H1 (cell line): ENCODE measurements around the gene LYPD6B. TPM values are rescaled to one million over a fixed set of nuclear protein-coding genes. Genes with fewer than 3 reads are reported as not detected.

Experiments used
- CTCF ChIA-PET: fragments of 300-600 bp; sonication (Branson Sonifier 250); formaldehyde crosslinking; loops from one replicate; lab custom pipeline; 2021; ENCODE audit not compliant: partially characterized antibody; lab: Charles Lee
- POLR2A ChIA-PET: fragments of 300-600 bp; sonication (Branson Sonifier 250); formaldehyde crosslinking; loops from one replicate; lab custom pipeline; 2021; ENCODE audit warnings: inconsistent platforms; ENCODE audit not compliant: partially characterized antibody; lab: Charles Lee
- DNase-seq, 2 experiments: peaks; one replicate each; pipeline versions ENCODE4 v3.0.0 to v3.0.0-alpha.2; 2010 to 2022; ENCODE audit warnings: low spot score in 2 of 2, low read depth in 1 of 2, mixed read lengths in 1 of 2
- FAIRE-seq: peaks from 2 replicates; lab custom pipeline; 2011; peaks lifted over from hg19 to GRCh38; lab: Jason Lieb, UNC
- H2AFZ ChIP-seq: 2 replicates; pipeline ENCODE4 v1.8.1; 2012; ENCODE audit warnings: low read length, inconsistent platforms
- H2AK5ac ChIP-seq: 2 replicates; pipeline ENCODE4 v1.6.1; 2013; ENCODE audit warnings: low read depth, low read length
- H2BK120ac ChIP-seq: replicated peaks from 2 replicates; pipeline ENCODE3; 2013; ENCODE audit warnings: low read depth, low read length, inconsistent platforms
- H2BK12ac ChIP-seq: 2 replicates; pipeline ENCODE4 v1.6.1; 2013; ENCODE audit warnings: low read depth, low read length
- H2BK15ac ChIP-seq: 2 replicates; pipeline ENCODE4 v1.6.1; 2013; ENCODE audit warnings: low read length
- H2BK20ac ChIP-seq: 2 replicates; pipeline ENCODE4 v1.6.1; 2013; ENCODE audit warnings: low read length
- H2BK5ac ChIP-seq: 2 replicates; pipeline ENCODE4 v1.6.1; 2013; ENCODE audit warnings: low read depth, low read length
- H3K14ac ChIP-seq: 2 replicates; pipeline ENCODE4 v1.6.1; 2013; ENCODE audit warnings: inconsistent platforms; ENCODE audit not compliant: insufficient read length
- H3K18ac ChIP-seq: 2 replicates; pipeline ENCODE4 v1.6.1; 2013; ENCODE audit warnings: low read length; ENCODE audit errors: extremely low read depth
- H3K23ac ChIP-seq: 2 replicates; pipeline ENCODE4 v1.6.1; 2013; ENCODE audit warnings: inconsistent platforms; ENCODE audit not compliant: insufficient read length
- H3K23me2 ChIP-seq: 2 replicates; pipeline ENCODE4 v1.6.1; 2013; ENCODE audit warnings: low read depth, low read length
- H3K27ac ChIP-seq: 2 replicates; pipeline ENCODE4 v1.6.1; 2011; ENCODE audit warnings: low read depth, low read length, inconsistent platforms
- H3K27me3 ChIP-seq, 4 experiments: replicated peaks in 1 of 4; 1 replicate in 1 of 4; 2 replicates in 3 of 4; pipeline versions ENCODE4 v1.6.1 to v1.8.1; 2011 to 2013; ENCODE audit warnings: low read length in 3 of 4, mild to moderate bottlenecking in 3 of 4, inconsistent platforms in 2 of 4, mixed read lengths in 2 of 4, moderate library complexity in 1 of 4; ENCODE audit not compliant: control insufficient read depth in 3 of 4, insufficient read depth in 3 of 4; ENCODE audit errors: extremely low read depth in 1 of 4
- H3K36me3 ChIP-seq, 4 experiments: 2 replicates each; pipeline versions ENCODE4 v1.6.1 to v1.8.1; 2011 to 2013; ENCODE audit warnings: mild to moderate bottlenecking in 4 of 4, low read length in 3 of 4, moderate library complexity in 2 of 4, control low read depth in 1 of 4, inconsistent platforms in 1 of 4; ENCODE audit not compliant: insufficient read depth in 4 of 4, control insufficient read depth in 2 of 4
- H3K4ac ChIP-seq: replicated peaks from 2 replicates; pipeline ENCODE3; 2013; ENCODE audit warnings: low read length, low read depth, mixed read lengths, inconsistent platforms; ENCODE audit not compliant: insufficient read length
- H3K4me1 ChIP-seq, 4 experiments: replicated peaks in 1 of 4; 1 replicate in 1 of 4; 2 replicates in 3 of 4; pipeline versions ENCODE4 v1.6.1 to v1.8.1; 2011 to 2013; ENCODE audit warnings: low read length in 3 of 4, inconsistent platforms in 2 of 4, mixed read lengths in 1 of 4; ENCODE audit not compliant: insufficient read depth in 4 of 4, control insufficient read depth in 3 of 4
- H3K4me2 ChIP-seq, 2 experiments: 2 replicates each; pipeline versions ENCODE4 v1.6.1 to v1.8.1; 2011 to 2013; ENCODE audit warnings: low read depth in 2 of 2, low read length in 2 of 2, control low read depth in 1 of 2, inconsistent platforms in 1 of 2, mild to moderate bottlenecking in 1 of 2; ENCODE audit not compliant: insufficient read depth in 1 of 2
- H3K4me3 ChIP-seq, 4 experiments: fragments of 200-600, 300-600 bp in 1 of 4; sonication (generic), shearing (Covaris generic), sonication (Bioruptor Twin) in 1 of 4; 2 replicates each; pipeline versions ENCODE4 v1.5.1 to v1.8.1; 2011 to 2016; ENCODE audit warnings: low read length in 4 of 4, low read depth in 3 of 4, control low read depth in 2 of 4, inconsistent platforms in 2 of 4, mild to moderate bottlenecking in 2 of 4, mixed read lengths in 1 of 4, moderate library complexity in 1 of 4; ENCODE audit not compliant: insufficient read depth in 2 of 4; ENCODE audit errors: extremely low read depth in 1 of 4
- H3K56ac ChIP-seq: replicated peaks from 2 replicates; pipeline ENCODE3; 2013; ENCODE audit warnings: low read depth, mild to moderate bottlenecking, mixed read lengths, low read length, inconsistent platforms; ENCODE audit not compliant: insufficient read length
- H3K79me1 ChIP-seq: 2 replicates; pipeline ENCODE4 v1.6.1; 2013; ENCODE audit warnings: low read depth, low read length, control low read depth
- H3K79me2 ChIP-seq, 2 experiments: 2 replicates each; pipeline versions ENCODE4 v1.6.1 to v1.8.1; 2012 to 2013; ENCODE audit warnings: low read length in 2 of 2, mild to moderate bottlenecking in 2 of 2, inconsistent platforms in 1 of 2; ENCODE audit not compliant: insufficient read depth in 2 of 2, control insufficient read depth in 1 of 2
- H3K9ac ChIP-seq, 4 experiments: replicated peaks in 1 of 4; 1 replicate in 1 of 4; 2 replicates in 3 of 4; pipeline versions ENCODE4 v1.6.1 to v1.8.1; 2011 to 2013; ENCODE audit warnings: low read depth in 3 of 4, low read length in 3 of 4, control low read depth in 2 of 4, mild to moderate bottlenecking in 2 of 4, moderate library complexity in 2 of 4, inconsistent platforms in 1 of 4; ENCODE audit errors: extremely low read depth in 1 of 4
- H3K9me3 ChIP-seq, 2 experiments: 2 replicates each; pipeline versions ENCODE4 v1.6.1 to v1.8.1; 2012 to 2013; ENCODE audit warnings: mild to moderate bottlenecking in 2 of 2, moderate library complexity in 2 of 2, control low read depth in 1 of 2, inconsistent platforms in 1 of 2, low read depth in 1 of 2, low read length in 1 of 2, mixed read lengths in 1 of 2; ENCODE audit not compliant: insufficient read depth in 2 of 2
- H4K20me1 ChIP-seq, 2 experiments: replicated peaks in 1 of 2; 2 replicates each; pipeline versions ENCODE3 to v1.8.1; 2011 to 2013; ENCODE audit warnings: inconsistent platforms in 2 of 2, low read length in 2 of 2, mild to moderate bottlenecking in 1 of 2; ENCODE audit not compliant: insufficient read depth in 2 of 2, control insufficient read depth in 1 of 2
- H4K5ac ChIP-seq: 2 replicates; pipeline ENCODE4 v1.6.1; 2013; ENCODE audit warnings: low read length, low read depth, mixed read lengths, inconsistent platforms; ENCODE audit not compliant: insufficient read length
- H4K8ac ChIP-seq: 2 replicates; pipeline ENCODE4 v1.8.0; 2013; ENCODE audit warnings: mild to moderate bottlenecking, moderate library complexity, low read length, inconsistent platforms; ENCODE audit not compliant: insufficient read depth; ENCODE audit errors: extremely low read depth
- H4K91ac ChIP-seq: replicated peaks from 2 replicates; pipeline ENCODE3; 2013; ENCODE audit warnings: low read length, mixed read lengths, inconsistent platforms; ENCODE audit not compliant: insufficient read length
- ATF2 ChIP-seq: IDR thresholded peaks from 2 replicates; pipeline ENCODE4 v1.6.1; 2012; ENCODE audit warnings: low read length, inconsistent platforms
- CHD1 ChIP-seq: IDR thresholded peaks from 2 replicates; pipeline ENCODE4 v1.6.1; 2012; ENCODE audit warnings: low read depth, low read length, improper control_type of control experiment
- CHD2 ChIP-seq: IDR thresholded peaks from 2 replicates; pipeline ENCODE4 v1.6.1; 2012; ENCODE audit warnings: low read length, improper control_type of control experiment
- CREB1 ChIP-seq: IDR thresholded peaks from 2 replicates; pipeline ENCODE4 v1.6.1; 2012; ENCODE audit warnings: inconsistent platforms
- EGR1 ChIP-seq: IDR thresholded peaks from 2 replicates; pipeline ENCODE4 v1.6.1; 2011; ENCODE audit warnings: low read depth, low read length, borderline replicate concordance
- EP300 ChIP-seq, 2 experiments: IDR thresholded peaks; 1 replicate in 1 of 2; 2 replicates in 1 of 2; pipeline ENCODE4 v1.6.1; 2011 to 2012; ENCODE audit warnings: low read depth in 2 of 2, low read length in 2 of 2, mild to moderate bottlenecking in 2 of 2, borderline replicate concordance in 1 of 2, inconsistent platforms in 1 of 2, moderate library complexity in 1 of 2
- GABPA ChIP-seq: IDR thresholded peaks from 2 replicates; pipeline ENCODE4 v1.6.1; 2011; ENCODE audit warnings: mild to moderate bottlenecking, low read length, moderate library complexity, borderline replicate concordance; ENCODE audit not compliant: insufficient read depth
- NANOG ChIP-seq: IDR thresholded peaks from 2 replicates; pipeline ENCODE4 v1.6.1; 2011; ENCODE audit warnings: low read length, low read depth, mild to moderate bottlenecking, inconsistent platforms; ENCODE audit not compliant: insufficient read depth, poor library complexity, severe bottlenecking
- POU5F1 ChIP-seq: IDR thresholded peaks from 2 replicates; pipeline ENCODE4 v1.6.1; 2011; ENCODE audit warnings: low read depth, mild to moderate bottlenecking, low read length, moderate library complexity
- SIX5 ChIP-seq: IDR thresholded peaks from 2 replicates; pipeline ENCODE4 v1.6.1; 2011; ENCODE audit warnings: mild to moderate bottlenecking, low read depth, low read length
- SP1 ChIP-seq: IDR thresholded peaks from 2 replicates; pipeline ENCODE4 v1.6.1; 2011; ENCODE audit warnings: low read depth, low read length
- SP2 ChIP-seq: IDR thresholded peaks from 2 replicates; pipeline ENCODE4 v1.6.1; 2012; ENCODE audit warnings: mild to moderate bottlenecking, low read length, inconsistent platforms
- TAF1 ChIP-seq: IDR thresholded peaks from 2 replicates; pipeline ENCODE4 v1.6.1; 2011; ENCODE audit warnings: mild to moderate bottlenecking, low read depth, low read length
- TBP ChIP-seq: IDR thresholded peaks from 2 replicates; pipeline ENCODE4 v1.6.1; 2011; ENCODE audit warnings: low read depth, low read length, improper control_type of control experiment
- YY1 ChIP-seq: IDR thresholded peaks from 2 replicates; pipeline ENCODE4 v1.6.1; 2011; ENCODE audit warnings: low read depth, mild to moderate bottlenecking, low read length
- WGBS, 2 experiments: shearing (Covaris generic) in 1 of 2; methylation state at CpG; one replicate each; pipeline versions ENCODE4 v1.1.6 to v1.1.7; 2013 to 2015; ENCODE audit warnings: low lambda C conversion rate in 2 of 2, mixed read lengths in 2 of 2, inconsistent platforms in 1 of 2, low coverage in 1 of 2, missing lambda C conversion rate in 1 of 2; ENCODE audit not compliant: insufficient replicate concordance in 2 of 2, insufficient coverage in 1 of 2, insufficient read length in 1 of 2; ENCODE audit errors: extremely low coverage in 1 of 2, missing lambda C conversion rate in 1 of 2; 5-methylcytosine and 5-hydroxymethylcytosine counted together
- polyA plus RNA-seq, 7 experiments: library from polyadenylated mRNA; depleted of rRNA in 3 of 7; stranded (reverse) in 5 of 7; unstranded in 2 of 7; fragments of >200 nt in 5 of 7; fragments of 200-250 nt in 2 of 7; gene quantifications; 1 replicate in 5 of 7; 2 replicates in 1 of 7; 4 replicates in 1 of 7; pipeline versions ENCODE4 v1.2.1 to v1.2.3, GENCODE V29; 2011 to 2013; ENCODE audit warnings: missing spikeins in 2 of 7, mixed read lengths in 2 of 7
- total RNA-seq: library from RNA; stranded (reverse); fragmentation: NEBNext Ultra II Directional; extraction: Animal tissue kit (Norgen Biotek cat#: 25700); gene quantifications from 2 replicates; pipeline ENCODE4 v1.2.1, GENCODE V29; 2021

Gene LYPD6B
- total and polyA plus RNA-seq, 2 of the 8 experiments (the other 6 are each of a cell fraction or from before 2014, with no cell fraction given) = 2.2 to 3.5 TPM

- H3K56ac ChIP-seq = no peak overlapping the region
- H3K14ac ChIP-seq = no peak overlapping the region
- 93% methylated on average over 2 of the region's 2 CpGs; no CpG with 5 or more reads in 1 of the 2 experiments for WGBS, 2 experiments
- H4K8ac ChIP-seq = no peak overlapping the region
- CTCF ChIA-PET = interaction anchor here (4.7 kb wide), 1 partner anchor 14 kb away, joined by 24 read pairs; no protein-coding TSS in a partner anchor
- no peak overlapping the region for H2AFZ ChIP-seq
- no peak overlapping the region for H2BK15ac ChIP-seq
- H3K23ac ChIP-seq = no peak overlapping the region
- H2BK5ac ChIP-seq = no peak overlapping the region
- H2AK5ac ChIP-seq = no peak overlapping the region
- no peak for FAIRE-seq
- H3K9me3 ChIP-seq = no peaks in the 10 kb centered on the region
- H3K27me3 ChIP-seq = no peaks in the 10 kb centered on the region
- H3K27ac ChIP-seq = no peak overlapping the region
- H3K23me2 ChIP-seq = no peaks in the 10 kb centered on the region
- no peak overlapping the region for H3K4me3 ChIP-seq
- H3K9ac ChIP-seq = no peak overlapping the region
- H3K36me3 ChIP-seq = no peaks in the 10 kb centered on the region
- no peak overlapping the region for H4K91ac ChIP-seq
- no peaks in the 10 kb centered on the region for H3K79me2 ChIP-seq
- DNase-seq = no peak
- POLR2A ChIA-PET = no interaction called here
- H2BK120ac ChIP-seq = no peak overlapping the region
- no peaks in the 10 kb centered on the region for H3K79me1 ChIP-seq
- no peak overlapping the region for H2BK20ac ChIP-seq
- H3K4ac ChIP-seq = no peak overlapping the region
- no peak overlapping the region for H4K5ac ChIP-seq
- no peak overlapping the region for H3K18ac ChIP-seq
- no peaks in the 10 kb centered on the region for H3K4me1 ChIP-seq
- H3K4me2 ChIP-seq = no peak overlapping the region
- H4K20me1 ChIP-seq = no peaks in the 10 kb centered on the region
- no peak overlapping the region for H2BK12ac ChIP-seq
- TF ChIP-seq CHD2 (no peak), NANOG (no peak), TAF1 (no peak), TBP (no peak), CHD1 (no peak), GABPA (no peak), ATF2 (no peak), SIX5 (no peak), CREB1 (no peak), EGR1 (no peak), POU5F1 (no peak), SP1 (no peak), SP2 (no peak), YY1 (no peak), EP300 (IDR thresholded peaks at IDR 0.05; ENCODE audit: borderline replicate concordance in 1 of 2, low read depth in 2 of 2, low read length in 2 of 2) (no peak)
These were observed 63.3 kb downstream of the LYPD6B start for GRCh38 chr2:149101818-149102217.
